HepG2 (cell line): ENCODE data around the gene TRAPPC3. TPM values are rescaled to one million over a fixed set of nuclear protein-coding genes. Genes with fewer than 3 reads are reported as not detected.
A peak's percentile ranks its signal among the peaks of the same experiment; 100 is the strongest.

Experiments used
- EEA1 ChIP-seq: sonication (generic); formaldehyde crosslinking; IDR thresholded peaks from 2 replicates; pipeline ENCODE4 v1.5.1; 2020; ENCODE audit warnings: mild to moderate bottlenecking, missing genetic modification reagents, borderline replicate concordance
- ELF3 ChIP-seq: IDR thresholded peaks from 2 replicates; pipeline ENCODE4 v1.6.1; 2016; ENCODE audit warnings: missing genetic modification reagents, missing compliant biosample characterization
- FOSL1 ChIP-seq: sonication (generic); formaldehyde crosslinking; IDR thresholded peaks from 2 replicates; pipeline ENCODE4 v1.9.0; 2021; ENCODE audit warnings: missing genetic modification reagents, borderline replicate concordance
- HCFC1 ChIP-seq: fragments of 150-350 bp; IDR thresholded peaks from 2 replicates; pipeline ENCODE4 v1.6.1; 2014; ENCODE audit warnings: low read depth, low read length
- HNRNPK ChIP-seq: fragments of 200-400 bp; formaldehyde crosslinking; IDR thresholded peaks from 2 replicates; pipeline ENCODE4 v1.6.1; 2018; ENCODE audit warnings: low read length, low read depth, moderate library complexity, mild to moderate bottlenecking; ENCODE audit not compliant: poor library complexity, severe bottlenecking
- JUN ChIP-seq: sonication (generic); formaldehyde crosslinking; IDR thresholded peaks from 2 replicates; pipeline ENCODE4 v1.4.0; 2020; ENCODE audit warnings: mild to moderate bottlenecking, missing genetic modification reagents
- KDM4B ChIP-seq: sonication (generic); formaldehyde crosslinking; IDR thresholded peaks from 2 replicates; pipeline ENCODE4 v1.4.0; 2020; ENCODE audit warnings: missing genetic modification reagents
- NFKBIZ ChIP-seq: IDR thresholded peaks from 2 replicates; pipeline ENCODE4 v1.6.1; 2018; ENCODE audit warnings: missing genetic modification reagents, missing compliant biosample characterization
- NONO ChIP-seq, 2 experiments: fragments of 450-650 bp in 1 of 2; sonication (generic) in 1 of 2; formaldehyde crosslinking in 1 of 2; IDR thresholded peaks in 1 of 2; conservative IDR thresholded peaks in 1 of 2; 2 replicates each; pipeline versions ENCODE4 v1.6.1 to v1.8.0; 2017 to 2022; ENCODE audit warnings: mild to moderate bottlenecking in 1 of 2, missing genetic modification reagents in 1 of 2, moderate library complexity in 1 of 2
- NR1H2 ChIP-seq: sonication (generic); formaldehyde crosslinking; IDR thresholded peaks from 2 replicates; pipeline ENCODE4 v1.8.1; 2022; ENCODE audit warnings: low read depth, missing genetic modification reagents, borderline replicate concordance
- TAF15 ChIP-seq: fragments of 200-400 bp; formaldehyde crosslinking; IDR thresholded peaks from one replicate; pipeline ENCODE4 v1.6.1; 2018; ENCODE audit warnings: mild to moderate bottlenecking, low read depth, low read length; ENCODE audit not compliant: poor library complexity, severe bottlenecking
- TOPORS ChIP-seq: sonication (generic); formaldehyde crosslinking; IDR thresholded peaks from 2 replicates; pipeline ENCODE4 v1.8.0; 2023; ENCODE audit warnings: mild to moderate bottlenecking, missing genetic modification reagents
- ZFP36L2 ChIP-seq: sonication (generic); formaldehyde crosslinking; IDR thresholded peaks from 2 replicates; pipeline ENCODE4 v1.4.0; 2020; ENCODE audit warnings: missing genetic modification reagents
- ZNF121 ChIP-seq: sonication (generic); formaldehyde crosslinking; IDR thresholded peaks from 2 replicates; pipeline ENCODE4 v1.5.0; 2020; ENCODE audit warnings: mild to moderate bottlenecking, missing genetic modification reagents
- ZNF549 ChIP-seq: sonication (generic); formaldehyde crosslinking; IDR thresholded peaks from 2 replicates; pipeline ENCODE4 v1.5.0; 2020; ENCODE audit warnings: missing genetic modification reagents
- ZNF75D ChIP-seq: sonication (generic); formaldehyde crosslinking; IDR thresholded peaks from 2 replicates; pipeline ENCODE4 v1.8.1; 2023; ENCODE audit warnings: missing genetic modification reagents, mild to moderate bottlenecking, borderline replicate concordance
- ZSCAN9 ChIP-seq: IDR thresholded peaks from 2 replicates; pipeline ENCODE4 v1.6.1; 2016; ENCODE audit warnings: borderline replicate concordance
- polyA plus RNA-seq, 8 experiments: library from polyadenylated mRNA; depleted of rRNA in 3 of 8; stranded (reverse) in 7 of 8; unstranded in 1 of 8; fragments of >200 nt; fragmentation: Illumina TruSeq in 4 of 8; extraction: Trizol in 4 of 8; gene quantifications; 2 replicates each; pipeline versions ENCODE4 v1.2.1 to v1.2.3, GENCODE V29; 2011 to 2016; ENCODE audit warnings: low read depth in 4 of 8, missing spikeins in 1 of 8, mixed read lengths in 1 of 8; ENCODE audit not compliant: insufficient read depth in 1 of 8
- total RNA-seq, 5 experiments: library from RNA; depleted of rRNA; stranded (reverse); fragments of >200 nt; fragmentation: Illumina TruSeq; extraction: Trizol; gene quantifications; 2 replicates each; pipeline ENCODE4 v1.2.3, GENCODE V29; 2016; ENCODE audit warnings: low read depth in 1 of 5
- TF ChIP-seq, protein P1 (sequence below): IDR thresholded peaks from 2 replicates; pipeline ENCODE4 v1.6.1; 2016; ENCODE audit warnings: mild to moderate bottlenecking
- TF ChIP-seq, protein P2 (sequence below): sonication (generic); formaldehyde crosslinking; IDR thresholded peaks from 2 replicates; pipeline ENCODE4 v1.4.0; 2020; ENCODE audit warnings: mild to moderate bottlenecking, missing genetic modification reagents
- TF ChIP-seq, protein P3 (sequence below): sonication (generic); formaldehyde crosslinking; IDR thresholded peaks from 2 replicates; pipeline ENCODE4 v1.5.0; 2020; ENCODE audit warnings: missing genetic modification reagents, mild to moderate bottlenecking, borderline replicate concordance
- TF ChIP-seq, protein P4 (sequence below): sonication (generic); formaldehyde crosslinking; IDR thresholded peaks from 2 replicates; pipeline ENCODE4 v1.8.1; 2022; ENCODE audit warnings: mild to moderate bottlenecking, missing genetic modification reagents
- TF ChIP-seq, protein P5 (sequence below): sonication (generic); formaldehyde crosslinking; IDR thresholded peaks from 2 replicates; pipeline ENCODE4 v1.8.0; 2023; ENCODE audit warnings: mild to moderate bottlenecking, missing genetic modification reagents

TRAPPC3 gene
- total and polyA plus RNA-seq, 2 of the 13 experiments (the other 11 are each of a cell fraction or from before 2014, with no cell fraction given) = 53.7 to 62.4 TPM

DNA sequence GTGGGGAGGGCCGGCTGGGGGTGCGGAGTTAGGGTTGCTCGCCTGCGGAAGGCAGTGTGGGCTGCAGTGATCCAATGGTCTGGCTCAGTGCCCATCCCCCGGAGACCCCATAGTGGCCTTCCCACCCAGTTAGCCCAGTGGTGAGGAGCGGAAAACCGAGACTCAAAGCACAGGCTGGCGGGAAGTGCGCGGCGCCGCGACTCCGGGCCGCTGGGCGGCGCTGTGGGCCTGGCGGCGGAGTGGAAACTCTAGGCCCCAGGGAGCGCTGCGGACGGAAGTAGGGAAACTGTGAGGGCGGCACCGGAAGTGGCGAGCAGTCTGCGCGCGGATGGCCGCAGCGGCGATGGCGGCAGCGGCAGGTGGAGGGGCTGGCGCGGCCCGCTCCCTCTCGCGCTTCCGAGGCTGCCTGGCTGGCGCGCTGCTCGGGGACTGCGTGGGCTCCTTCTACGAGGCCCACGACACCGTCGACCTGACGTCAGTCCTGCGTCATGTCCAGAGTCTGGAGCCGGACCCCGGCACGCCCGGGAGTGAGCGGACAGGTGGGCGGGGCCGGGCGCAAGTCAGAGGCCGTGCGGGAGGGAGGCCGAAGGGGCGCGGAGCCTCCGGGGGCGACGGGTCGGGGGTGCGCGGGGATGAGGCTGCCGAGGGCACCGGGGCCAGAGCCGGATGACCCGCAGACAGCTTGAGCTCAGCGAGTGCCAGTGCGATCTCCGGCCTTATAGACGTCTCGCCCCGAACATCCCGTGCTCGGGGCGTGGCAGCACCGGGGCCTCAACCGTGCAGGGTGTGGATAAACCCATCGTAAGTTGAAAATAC lies 60.5 kb downstream of the TRAPPC3 start, which contains the start of gene ADPRS (continued):
- TF ChIP-seq, protein P1, sequence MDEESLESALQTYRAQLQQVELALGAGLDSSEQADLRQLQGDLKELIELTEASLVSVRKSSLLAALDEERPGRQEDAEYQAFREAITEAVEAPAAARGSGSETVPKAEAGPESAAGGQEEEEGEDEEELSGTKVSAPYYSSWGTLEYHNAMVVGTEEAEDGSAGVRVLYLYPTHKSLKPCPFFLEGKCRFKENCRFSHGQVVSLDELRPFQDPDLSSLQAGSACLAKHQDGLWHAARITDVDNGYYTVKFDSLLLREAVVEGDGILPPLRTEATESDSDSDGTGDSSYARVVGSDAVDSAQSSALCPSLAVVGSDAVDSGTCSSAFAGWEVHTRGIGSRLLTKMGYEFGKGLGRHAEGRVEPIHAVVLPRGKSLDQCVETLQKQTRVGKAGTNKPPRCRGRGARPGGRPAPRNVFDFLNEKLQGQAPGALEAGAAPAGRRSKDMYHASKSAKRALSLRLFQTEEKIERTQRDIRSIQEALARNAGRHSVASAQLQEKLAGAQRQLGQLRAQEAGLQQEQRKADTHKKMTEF (CRISPR knock-in tag) = peak; percentile 97
- TF ChIP-seq ZNF121 (CRISPR knock-in tag) (peak; percentile 63), EEA1 (CRISPR knock-in tag) (peak; percentile 92; the same call in 1 of the 2 replicates), ZNF75D (CRISPR knock-in tag) (no peak), NONO (IDR thresholded peaks at IDR 0.05) (no peak), NONO (CRISPR knock-in tag; conservative IDR thresholded peaks at IDR 0.05) (peak; percentile 94), NFKBIZ (peak; percentile 87), KDM4B (CRISPR knock-in tag) (peak; percentile 13; the same call in 1 of the 2 replicates), HCFC1 (peak; percentile 74), TOPORS (no peak), FOSL1 (CRISPR knock-in tag) (no peak; the same call in none of the 2 replicates), ZSCAN9 (CRISPR knock-in tag) (peak; percentile 81; the same call in 1 of the 2 replicates), ELF3 (CRISPR knock-in tag) (peak; percentile 88), NR1H2 (peak; percentile 50; the same call in 1 of the 2 replicates), JUN (CRISPR knock-in tag) (no peak), ZNF549 (CRISPR knock-in tag) (0 out of 2 replicates have a peak, but pooled peaks have one; percentile 34), ZFP36L2 (CRISPR knock-in tag) (no peak), TAF15 (peak; percentile 48), HNRNPK (peak; percentile 67)
- TF ChIP-seq, protein P2, sequence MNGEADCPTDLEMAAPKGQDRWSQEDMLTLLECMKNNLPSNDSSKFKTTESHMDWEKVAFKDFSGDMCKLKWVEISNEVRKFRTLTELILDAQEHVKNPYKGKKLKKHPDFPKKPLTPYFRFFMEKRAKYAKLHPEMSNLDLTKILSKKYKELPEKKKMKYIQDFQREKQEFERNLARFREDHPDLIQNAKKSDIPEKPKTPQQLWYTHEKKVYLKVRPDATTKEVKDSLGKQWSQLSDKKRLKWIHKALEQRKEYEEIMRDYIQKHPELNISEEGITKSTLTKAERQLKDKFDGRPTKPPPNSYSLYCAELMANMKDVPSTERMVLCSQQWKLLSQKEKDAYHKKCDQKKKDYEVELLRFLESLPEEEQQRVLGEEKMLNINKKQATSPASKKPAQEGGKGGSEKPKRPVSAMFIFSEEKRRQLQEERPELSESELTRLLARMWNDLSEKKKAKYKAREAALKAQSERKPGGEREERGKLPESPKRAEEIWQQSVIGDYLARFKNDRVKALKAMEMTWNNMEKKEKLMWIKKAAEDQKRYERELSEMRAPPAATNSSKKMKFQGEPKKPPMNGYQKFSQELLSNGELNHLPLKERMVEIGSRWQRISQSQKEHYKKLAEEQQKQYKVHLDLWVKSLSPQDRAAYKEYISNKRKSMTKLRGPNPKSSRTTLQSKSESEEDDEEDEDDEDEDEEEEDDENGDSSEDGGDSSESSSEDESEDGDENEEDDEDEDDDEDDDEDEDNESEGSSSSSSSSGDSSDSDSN (CRISPR knock-in tag) = peak; percentile 86
- TF ChIP-seq, protein P3, sequence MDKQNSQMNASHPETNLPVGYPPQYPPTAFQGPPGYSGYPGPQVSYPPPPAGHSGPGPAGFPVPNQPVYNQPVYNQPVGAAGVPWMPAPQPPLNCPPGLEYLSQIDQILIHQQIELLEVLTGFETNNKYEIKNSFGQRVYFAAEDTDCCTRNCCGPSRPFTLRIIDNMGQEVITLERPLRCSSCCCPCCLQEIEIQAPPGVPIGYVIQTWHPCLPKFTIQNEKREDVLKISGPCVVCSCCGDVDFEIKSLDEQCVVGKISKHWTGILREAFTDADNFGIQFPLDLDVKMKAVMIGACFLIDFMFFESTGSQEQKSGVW (CRISPR knock-in tag) = no peak
- TF ChIP-seq, protein P4, sequence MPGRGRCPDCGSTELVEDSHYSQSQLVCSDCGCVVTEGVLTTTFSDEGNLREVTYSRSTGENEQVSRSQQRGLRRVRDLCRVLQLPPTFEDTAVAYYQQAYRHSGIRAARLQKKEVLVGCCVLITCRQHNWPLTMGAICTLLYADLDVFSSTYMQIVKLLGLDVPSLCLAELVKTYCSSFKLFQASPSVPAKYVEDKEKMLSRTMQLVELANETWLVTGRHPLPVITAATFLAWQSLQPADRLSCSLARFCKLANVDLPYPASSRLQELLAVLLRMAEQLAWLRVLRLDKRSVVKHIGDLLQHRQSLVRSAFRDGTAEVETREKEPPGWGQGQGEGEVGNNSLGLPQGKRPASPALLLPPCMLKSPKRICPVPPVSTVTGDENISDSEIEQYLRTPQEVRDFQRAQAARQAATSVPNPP (CRISPR knock-in tag) = peak; percentile 84; the same call in 1 of the 2 replicates
- TF ChIP-seq, protein P5, sequence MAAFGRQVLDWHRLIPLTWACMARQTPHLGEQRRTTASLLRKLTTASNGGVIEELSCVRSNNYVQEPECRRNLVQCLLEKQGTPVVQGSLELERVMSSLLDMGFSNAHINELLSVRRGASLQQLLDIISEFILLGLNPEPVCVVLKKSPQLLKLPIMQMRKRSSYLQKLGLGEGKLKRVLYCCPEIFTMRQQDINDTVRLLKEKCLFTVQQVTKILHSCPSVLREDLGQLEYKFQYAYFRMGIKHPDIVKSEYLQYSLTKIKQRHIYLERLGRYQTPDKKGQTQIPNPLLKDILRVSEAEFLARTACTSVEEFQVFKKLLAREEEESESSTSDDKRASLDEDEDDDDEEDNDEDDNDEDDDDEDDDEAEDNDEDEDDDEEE (CRISPR knock-in tag) = peak; percentile 96
